Naive thymus-derived CD4-positive, alpha-beta T cell (primary cell): ENCODE data around the gene DRAXIN. TPM values are rescaled to one million over a fixed set of nuclear protein-coding genes. Genes with fewer than 3 reads are reported as not detected.

Experiments used
- ATAC-seq: fragments of 150-1000 bp; cut with Tn5 transposase; 2 replicates; pipeline ENCODE4 v1.10.0; 2021; ENCODE audit warnings: mild to moderate bottlenecking, moderate library complexity
- CTCF ChIA-PET: fragments of 350-600 bp; sonication (Branson Sonifier 250); formaldehyde crosslinking; loops from one replicate; lab custom pipeline; 2021; ENCODE audit warnings: antibody characterized with exemption; lab: Charles Lee
- POLR2A ChIA-PET: fragments of 350-600 bp; sonication (Branson Sonifier 250); formaldehyde crosslinking; loops from one replicate; lab custom pipeline; 2021; ENCODE audit warnings: antibody characterized with exemption, inconsistent platforms; lab: Charles Lee
- DNase-seq, 9 donors: peaks; one replicate each; pipeline versions ENCODE4 v3.0.0 to v3.0.0-alpha.2; 2020 to 2022; ENCODE audit warnings: mixed read lengths in 1 of 9
- H3K27ac ChIP-seq: one replicate; pipeline ENCODE4 v1.7.0; 2013; ENCODE audit warnings: mild to moderate bottlenecking, low read depth, low read length, moderate library complexity
- H3K27me3 ChIP-seq, 2 donors: one replicate each; pipeline ENCODE4 v1.7.0; 2013; ENCODE audit warnings: low read length in 2 of 2, mild to moderate bottlenecking in 2 of 2, moderate library complexity in 2 of 2; ENCODE audit not compliant: control insufficient read depth in 2 of 2, insufficient read depth in 2 of 2
- H3K36me3 ChIP-seq, 3 experiments: 1 replicate in 2 of 3; 2 replicates in 1 of 3; pipeline ENCODE4 v1.7.0; 2013; ENCODE audit warnings: low read length in 3 of 3, mild to moderate bottlenecking in 3 of 3, moderate library complexity in 1 of 3; ENCODE audit not compliant: insufficient read depth in 3 of 3, control insufficient read depth in 2 of 3
- H3K4me1 ChIP-seq, 2 donors: one replicate each; pipeline ENCODE4 v1.7.0; 2013; ENCODE audit warnings: low read length in 2 of 2, mild to moderate bottlenecking in 2 of 2, moderate library complexity in 1 of 2; ENCODE audit not compliant: control insufficient read depth in 2 of 2, insufficient read depth in 2 of 2
- H3K4me3 ChIP-seq: 2 replicates; pipeline ENCODE4 v1.7.0; 2013; ENCODE audit warnings: mild to moderate bottlenecking, low read length
- H3K9me3 ChIP-seq, 3 experiments: 1 replicate in 2 of 3; 2 replicates in 1 of 3; pipeline ENCODE4 v1.7.0; 2013; ENCODE audit warnings: low read length in 3 of 3; ENCODE audit not compliant: control insufficient read depth in 2 of 3
- H3K27ac Mint-ChIP-seq, 9 donors: one replicate each; pipeline ENCODE4 v1.8.0; 2020 to 2022; ENCODE audit warnings: mixed read lengths in 9 of 9, mild to moderate bottlenecking in 8 of 9, moderate library complexity in 5 of 9, inconsistent platforms in 2 of 9
- H3K27me3 Mint-ChIP-seq, 5 donors: one replicate each; pipeline ENCODE4 v1.8.0; 2021 to 2022; ENCODE audit warnings: mixed read lengths in 5 of 5, mild to moderate bottlenecking in 1 of 5
- H3K36me3 Mint-ChIP-seq, 5 donors: one replicate each; pipeline ENCODE4 v1.8.0; 2020 to 2022; ENCODE audit warnings: mixed read lengths in 5 of 5, mild to moderate bottlenecking in 3 of 5, inconsistent platforms in 1 of 5
- H3K4me1 Mint-ChIP-seq, 7 donors: one replicate each; pipeline ENCODE4 v1.8.0; 2020 to 2022; ENCODE audit warnings: mixed read lengths in 7 of 7, mild to moderate bottlenecking in 3 of 7, inconsistent platforms in 1 of 7
- H3K4me3 Mint-ChIP-seq, 10 donors: one replicate each; pipeline ENCODE4 v1.8.0; 2020 to 2022; ENCODE audit warnings: mild to moderate bottlenecking in 10 of 10, mixed read lengths in 10 of 10, moderate library complexity in 6 of 10, inconsistent platforms in 2 of 10
- H3K9me3 Mint-ChIP-seq, 11 donors: one replicate each; pipeline ENCODE4 v1.8.0; 2020 to 2022; ENCODE audit warnings: mixed read lengths in 11 of 11, mild to moderate bottlenecking in 4 of 11, inconsistent platforms in 1 of 11, moderate library complexity in 1 of 11
- intact Hi-C, 2 donors: fragments of 100-400 bp; cut with micrococcal nuclease; formaldehyde crosslinking; loops; one replicate each; pipeline ENCODE4 v1.15.1; 2023
- polyA plus RNA-seq, 2 donors: library from polyadenylated mRNA; unstranded; fragments of 300-500 nt; fragmentation: Illumina TruSeq; gene quantifications; one replicate each; pipeline ENCODE4 v1.2.3, GENCODE V29; 2021
- total RNA-seq, 6 experiments: library from RNA in 5 of 6; stranded (reverse) in 5 of 6; gene quantifications; 1 replicate in 5 of 6; 2 replicates in 1 of 6; pipeline ENCODE4 v1.2.3 and lab custom pipeline; 2021 to 2026

The DRAXIN gene
- total and polyA plus RNA-seq, 7 experiments from 2014 or later: 0.03 to 1.6 (median 0.19) TPM

- ATAC-seq (no peak), DNase-seq (no peak)
- Histone ChIP-seq H3K27me3 (no peaks in the 10 kb centered on the region), H3K27ac (no peak overlapping the region), H3K4me3 (no peak overlapping the region), H3K36me3 (no peaks in the 10 kb centered on the region), H3K9me3 (no peaks in the 10 kb centered on the region), H3K4me1 (peaks cover 11 to 24% of the 10 kb centered on the region in 2 donors)
- ChIA-PET POLR2A (no interaction called here), CTCF (interaction anchor here (0.5 kb wide), 1 partner anchor 37 kb away, joined by 3 read pairs; no protein-coding TSS in a partner anchor)
- peak overlapping the region in 1 of 9 donors; percentile 13 for H3K27ac Mint-ChIP-seq
- H3K4me3 Mint-ChIP-seq: peak overlapping the region in 5 of 10 donors; percentile 9 to 63 (median 22)
- H3K4me1 Mint-ChIP-seq: peaks cover 20 to 33% (median 23%) of the 10 kb centered on the region in 7 donors
- H3K27me3 Mint-ChIP-seq: peaks cover 28 to 58% (median 34%) of the 10 kb centered on the region in 5 donors
- intact Hi-C loops: no loop called here
- H3K36me3 Mint-ChIP-seq: peaks cover 0 to 2% (median 0%) of the 10 kb centered on the region in 5 donors
- peaks cover 0 to 1% (median 0%) of the 10 kb centered on the region in 11 donors for H3K9me3 Mint-ChIP-seq
Observed at GRCh38 chr1:11693917-11694316, 2.4 kb downstream of the DRAXIN start.

- H3K27ac ChIP-seq: no peak overlapping the region
- ATAC-seq: no peak
- H3K9me3 ChIP-seq: no peaks in the 10 kb centered on the region
- peaks cover 6 to 19% of the 10 kb centered on the region in 2 donors for H3K4me1 ChIP-seq
- Mint-ChIP-seq H3K27ac (peak overlapping the region in 1 of 9 donors; percentile 25), H3K4me3 (no peak overlapping the region), H3K27me3 (peaks cover 15 to 43% (median 21%) of the 10 kb centered on the region in 5 donors), H3K36me3 (peaks cover 0 to 2% (median 0%) of the 10 kb centered on the region in 5 donors), H3K4me1 (peaks cover 14 to 22% (median 16%) of the 10 kb centered on the region in 7 donors), H3K9me3 (peaks cover 0 to 1% (median 0%) of the 10 kb centered on the region in 11 donors)
- DNase-seq: no peak
- intact Hi-C loops: no loop called here
- H3K36me3 ChIP-seq: no peaks in the 10 kb centered on the region
- ChIA-PET POLR2A (no interaction called here), CTCF (no interaction called here)
- H3K27me3 ChIP-seq: no peaks in the 10 kb centered on the region
- H3K4me3 ChIP-seq: no peak overlapping the region
Observed at GRCh38 chr1:11695861-11696260, 4.4 kb downstream of the DRAXIN start.

- peaks cover 0 to 2% (median 0%) of the 10 kb centered on the region in 5 donors for H3K36me3 Mint-ChIP-seq
- POLR2A ChIA-PET: no interaction called here
Observed at GRCh38 chr1:11697188-11697892, 5.8 kb downstream of the DRAXIN start.

DNA sequence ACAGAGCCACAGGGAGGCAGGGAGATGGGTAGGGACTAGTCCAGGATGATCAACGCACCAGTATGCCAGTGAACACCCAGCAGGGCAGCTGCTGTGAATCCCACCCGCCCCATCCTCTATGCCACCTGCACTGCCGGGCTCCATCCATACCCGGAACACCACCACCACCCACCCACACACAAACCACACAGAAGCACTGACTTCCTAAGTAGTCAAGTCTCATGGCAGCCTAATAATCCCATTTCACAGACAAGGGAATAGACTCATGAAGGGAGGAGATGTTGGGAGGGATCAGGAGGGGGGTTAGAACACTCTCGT lies 6.3 kb downstream of the DRAXIN start:
- Mint-ChIP-seq H3K27ac (peak overlapping the region in 1 of 9 donors; percentile 7), H3K4me1 (peaks cover 4 to 12% (median 9%) of the 10 kb centered on the region in 7 donors), H3K36me3 (peaks cover 0 to 2% (median 0%) of the 10 kb centered on the region in 5 donors), H3K9me3 (peaks cover 0 to 1% (median 0%) of the 10 kb centered on the region in 11 donors), H3K27me3 (peaks cover 11 to 39% (median 13%) of the 10 kb centered on the region in 5 donors), H3K4me3 (no peak overlapping the region)
- Histone ChIP-seq H3K27me3 (no peaks in the 10 kb centered on the region), H3K36me3 (no peaks in the 10 kb centered on the region), H3K27ac (no peak overlapping the region), H3K9me3 (no peaks in the 10 kb centered on the region), H3K4me3 (no peak overlapping the region), H3K4me1 (peaks cover 0 to 8% of the 10 kb centered on the region in 2 donors)
- ChIA-PET POLR2A (no interaction called here), CTCF (no interaction called here)
- ATAC-seq: no peak
- intact Hi-C loops: no loop called here
- DNase-seq: no peak

More at GRCh38 chr1:11697188-11697892, 5.8 kb downstream of the DRAXIN start:
- CTCF ChIA-PET: interaction anchor here (0.7 kb wide), 1 partner anchor 1291 kb away, joined by 4 read pairs; no protein-coding TSS in a partner anchor
- Mint-ChIP-seq H3K27me3 (peaks cover 14 to 44% (median 18%) of the 10 kb centered on the region in 5 donors), H3K4me3 (no peak overlapping the region), H3K4me1 (peaks cover 9 to 18% (median 14%) of the 10 kb centered on the region in 7 donors), H3K9me3 (peaks cover 0 to 1% (median 0%) of the 10 kb centered on the region in 11 donors), H3K27ac (no peak overlapping the region)
- H3K27me3 ChIP-seq: no peaks in the 10 kb centered on the region
- H3K9me3 ChIP-seq: no peaks in the 10 kb centered on the region
- DNase-seq (no peak), ATAC-seq (no peak)
- intact Hi-C loops: no loop called here
- no peak overlapping the region for H3K4me3 ChIP-seq
- no peaks in the 10 kb centered on the region for H3K36me3 ChIP-seq
- no peak overlapping the region for H3K27ac ChIP-seq
- H3K4me1 ChIP-seq: peaks cover 4 to 13% of the 10 kb centered on the region in 2 donors

- Mint-ChIP-seq H3K4me1 (peaks cover 0 to 1% (median 0%) of the 10 kb centered on the region in 7 donors), H3K27me3 (peaks cover 0 to 25% (median 7%) of the 10 kb centered on the region in 5 donors), H3K27ac (no peak overlapping the region), H3K9me3 (peaks cover 0 to 2% (median 0%) of the 10 kb centered on the region in 11 donors), H3K4me3 (no peak overlapping the region), H3K36me3 (no peaks in the 10 kb centered on the region)
- H3K4me1 ChIP-seq: no peaks in the 10 kb centered on the region
- no peak for ATAC-seq
- H3K9me3 ChIP-seq: no peaks in the 10 kb centered on the region
- intact Hi-C loops: no loop called here
- H3K27me3 ChIP-seq: no peaks in the 10 kb centered on the region
- CTCF ChIA-PET: no interaction called here
- H3K27ac ChIP-seq: no peak overlapping the region
- H3K36me3 ChIP-seq: no peaks in the 10 kb centered on the region
- DNase-seq: no peak
- no peak overlapping the region for H3K4me3 ChIP-seq
- POLR2A ChIA-PET: no interaction called here
Observed at GRCh38 chr1:11700601-11701467, 9.3 kb downstream of the DRAXIN start.

- H3K27me3 Mint-ChIP-seq: peaks cover 0 to 23% (median 7%) of the 10 kb centered on the region in 5 donors
- no peak overlapping the region for H3K4me3 Mint-ChIP-seq
- DNase-seq (no peak), ATAC-seq (no peak)
- Histone ChIP-seq H3K36me3 (no peaks in the 10 kb centered on the region), H3K4me3 (no peak overlapping the region), H3K9me3 (no peaks in the 10 kb centered on the region), H3K4me1 (no peaks in the 10 kb centered on the region), H3K27me3 (no peaks in the 10 kb centered on the region), H3K27ac (no peak overlapping the region)
- H3K9me3 Mint-ChIP-seq: peaks cover 0 to 2% (median 0%) of the 10 kb centered on the region in 11 donors
- ChIA-PET CTCF (no interaction called here), POLR2A (no interaction called here)
- H3K4me1 Mint-ChIP-seq: peaks cover 0 to 1% (median 0%) of the 10 kb centered on the region in 7 donors
- intact Hi-C loops: no loop called here
- no peaks in the 10 kb centered on the region for H3K36me3 Mint-ChIP-seq
- no peak overlapping the region for H3K27ac Mint-ChIP-seq
Observed at GRCh38 chr1:11701551-11701961, 10.0 kb downstream of the DRAXIN start.
